Loucy (cell line): Measurements from ENCODE around the gene RUSF1.

Source experiments
- H2AFZ ChIP-seq: fragments of 200-600 bp; sonication (generic); 2 replicates; pipeline ENCODE4 v1.6.0; 2016; ENCODE audit warnings: antibody characterized with exemption, mild to moderate bottlenecking, low read length, moderate library complexity
- H3F3A ChIP-seq: fragments of 200-600 bp; 2 replicates; pipeline ENCODE4 v1.6.0; 2016; ENCODE audit warnings: antibody characterized with exemption, low read depth, mild to moderate bottlenecking
- H3K27me3 ChIP-seq: fragments of 200-600 bp; sonication (generic); 2 replicates; pipeline ENCODE4 v1.6.1; 2014; ENCODE audit warnings: low read length, mild to moderate bottlenecking; ENCODE audit not compliant: insufficient read depth, poor library complexity, severe bottlenecking
- H3K36me3 ChIP-seq: fragments of 200-600 bp; sonication (generic); 2 replicates; pipeline ENCODE4 v1.6.1; 2016; ENCODE audit warnings: low read length; ENCODE audit not compliant: insufficient read depth
- H3K4me1 ChIP-seq: fragments of 200-600 bp; sonication (generic); 2 replicates; pipeline ENCODE4 v1.5.1; 2014; ENCODE audit warnings: low read length, mild to moderate bottlenecking; ENCODE audit not compliant: insufficient read depth, poor library complexity, severe bottlenecking
- H3K4me2 ChIP-seq: fragments of 200-600 bp; sonication (generic); 2 replicates; pipeline ENCODE4 v1.6.0; 2014; ENCODE audit warnings: antibody characterized with exemption, low read length, low read depth, mild to moderate bottlenecking; ENCODE audit not compliant: poor library complexity, severe bottlenecking
- H3K4me3 ChIP-seq: fragments of 200-600 bp; sonication (generic); 2 replicates; pipeline ENCODE4 v1.5.1; 2014; ENCODE audit warnings: low read length, mild to moderate bottlenecking, mixed read lengths; ENCODE audit not compliant: poor library complexity, severe bottlenecking
- H3K79me2 ChIP-seq: fragments of 200-600 bp; sonication (generic); 2 replicates; pipeline ENCODE4 v1.6.1; 2014; ENCODE audit warnings: low read length; ENCODE audit not compliant: insufficient read depth
- H3K9ac ChIP-seq: fragments of 200-600 bp; sonication (generic); 2 replicates; pipeline ENCODE4 v1.6.0; 2014; ENCODE audit warnings: mild to moderate bottlenecking, low read depth, low read length, moderate library complexity; ENCODE audit not compliant: poor library complexity, severe bottlenecking
- H3K9me2 ChIP-seq: fragments of 200-600 bp; sonication (generic); replicated peaks from 2 replicates; pipeline ENCODE4 v1.6.1; 2016; ENCODE audit warnings: low read depth, low read length, mixed read lengths
- H3K9me3 ChIP-seq: fragments of 200-600 bp; sonication (generic); 2 replicates; pipeline ENCODE4 v1.6.1; 2014; ENCODE audit warnings: mild to moderate bottlenecking, antibody characterized with exemption, low read length, low read depth; ENCODE audit not compliant: insufficient read depth
- H4K20me1 ChIP-seq: fragments of 200-600 bp; sonication (generic); 2 replicates; pipeline ENCODE4 v1.6.0; 2014; ENCODE audit warnings: antibody characterized with exemption, low read length, mild to moderate bottlenecking; ENCODE audit not compliant: insufficient read depth, poor library complexity, severe bottlenecking
- CTCF ChIP-seq: fragments of 200-600 bp; sonication (generic); conservative IDR thresholded peaks from 2 replicates; pipeline ENCODE4 v1.5.1; 2014; ENCODE audit warnings: mild to moderate bottlenecking, antibody characterized with exemption, low read length
- EZH2phosphoT487 ChIP-seq: fragments of 200-600 bp; IDR thresholded peaks from 2 replicates; pipeline ENCODE4 v1.6.1; 2018; ENCODE audit warnings: antibody characterized with exemption, mild to moderate bottlenecking, moderate library complexity, borderline replicate concordance

The RUSF1 gene

GRCh38 chr16:31470615-31471014, 37.6 kb downstream of the RUSF1 start:
- Histone ChIP-seq H3K4me2 (no peak overlapping the region), H3K4me3 (no peak overlapping the region), H3K4me1 (peaks cover 28% of the 10 kb centered on the region)

GRCh38 chr16:31467858-31468257, 40.3 kb downstream of the RUSF1 start:
- peak overlapping the region; percentile 55 for H3K9ac ChIP-seq
- H3K4me2 ChIP-seq, result peak overlapping the region; percentile 61

More at GRCh38 chr16:31470615-31471014, 37.6 kb downstream of the RUSF1 start:
- H3F3A ChIP-seq, result no peaks in the 10 kb centered on the region; the same call in 1 of the 2 replicates
- no peaks in the 10 kb centered on the region for H3K9me3 ChIP-seq
- H3K79me2 ChIP-seq, result peaks cover 16% of the 10 kb centered on the region; the same call in 1 of the 2 replicates
- H3K27me3 ChIP-seq, result no peaks in the 10 kb centered on the region
- H3K9me2 ChIP-seq, result no peaks in the 10 kb centered on the region
- no peak overlapping the region for H2AFZ ChIP-seq
- no peak overlapping the region for H3K9ac ChIP-seq
- peaks cover 3% of the 10 kb centered on the region; the same call in 1 of the 2 replicates for H3K36me3 ChIP-seq
- TF ChIP-seq CTCF (no peak), EZH2phosphoT487 (no peak)
- no peaks in the 10 kb centered on the region for H4K20me1 ChIP-seq

GRCh38 chr16:31467151-31467773, 40.9 kb downstream of the RUSF1 start:
- peaks cover 27% of the 10 kb centered on the region; the same call in 1 of the 2 replicates for H3K36me3 ChIP-seq
- H3K4me3 ChIP-seq, result peak overlapping the region; percentile 44
- H3K4me1 ChIP-seq, result peaks cover 20% of the 10 kb centered on the region
- peak overlapping the region; percentile 55 for H3K9ac ChIP-seq
- peaks cover 26% of the 10 kb centered on the region; the same call in 1 of the 2 replicates for H3K79me2 ChIP-seq
- H2AFZ ChIP-seq, result no peak overlapping the region
- no peaks in the 10 kb centered on the region; the same call in 1 of the 2 replicates for H3F3A ChIP-seq
- no peaks in the 10 kb centered on the region for H3K9me3 ChIP-seq
- peak overlapping the region; percentile 61 for H3K4me2 ChIP-seq
- no peaks in the 10 kb centered on the region for H3K9me2 ChIP-seq
- no peaks in the 10 kb centered on the region for H3K27me3 ChIP-seq
- TF ChIP-seq CTCF, result no peak
- no peak for TF ChIP-seq EZH2phosphoT487
- H4K20me1 ChIP-seq, result no peaks in the 10 kb centered on the region

More at GRCh38 chr16:31467858-31468257, 40.3 kb downstream of the RUSF1 start:
- H3K79me2 ChIP-seq, result peaks cover 21% of the 10 kb centered on the region; the same call in 1 of the 2 replicates
- H3K4me1 ChIP-seq, result peaks cover 20% of the 10 kb centered on the region
- H3F3A ChIP-seq, result no peaks in the 10 kb centered on the region; the same call in 1 of the 2 replicates
- H3K9me3 ChIP-seq, result no peaks in the 10 kb centered on the region
- no peaks in the 10 kb centered on the region for H4K20me1 ChIP-seq
- no peaks in the 10 kb centered on the region for H3K9me2 ChIP-seq
- H2AFZ ChIP-seq, result no peak overlapping the region
- TF ChIP-seq CTCF (no peak), EZH2phosphoT487 (no peak)
- peaks cover 21% of the 10 kb centered on the region; the same call in 1 of the 2 replicates for H3K36me3 ChIP-seq
- no peaks in the 10 kb centered on the region for H3K27me3 ChIP-seq
- peak overlapping the region; percentile 44 for H3K4me3 ChIP-seq
